ENCODE results near the gene FOSB.
A peak's percentile ranks its signal among the peaks of the same experiment; 100 is the strongest.
"Not testable (repeated sequence)": the region's sequence is repeated elsewhere in the genome, so short reads cannot be mapped to it uniquely, and the experiment has no call there.

Gene FOSB

DNA sequence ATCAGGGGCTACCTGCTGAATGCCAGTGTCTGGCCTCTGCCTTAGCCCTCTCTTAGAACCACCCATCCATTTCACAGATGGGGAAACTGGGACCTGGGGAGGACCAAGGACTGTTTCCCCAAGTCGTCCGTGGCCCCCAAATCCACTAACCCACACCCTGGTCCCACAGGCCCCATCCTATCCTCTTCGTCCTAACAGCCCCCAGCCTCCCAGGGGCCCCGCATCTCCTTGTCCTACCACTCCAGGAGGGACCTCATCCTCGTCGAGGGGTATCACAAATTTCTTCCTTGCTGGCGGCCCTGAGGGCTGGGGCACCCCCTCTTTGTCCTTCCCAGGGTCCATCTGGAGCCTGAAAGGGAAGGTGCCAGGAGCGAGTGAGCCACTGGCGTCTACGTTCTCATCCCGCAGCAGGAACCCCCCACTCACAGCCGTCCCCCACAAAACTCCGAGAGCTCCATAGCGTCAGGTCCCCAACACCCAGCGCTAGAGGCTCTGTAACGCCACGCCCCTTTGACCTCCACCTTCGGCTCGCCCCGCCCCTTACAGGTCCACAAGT is 44.7 kb upstream of the FOSB start:
- TF ChIP-seq, protein P1, sequence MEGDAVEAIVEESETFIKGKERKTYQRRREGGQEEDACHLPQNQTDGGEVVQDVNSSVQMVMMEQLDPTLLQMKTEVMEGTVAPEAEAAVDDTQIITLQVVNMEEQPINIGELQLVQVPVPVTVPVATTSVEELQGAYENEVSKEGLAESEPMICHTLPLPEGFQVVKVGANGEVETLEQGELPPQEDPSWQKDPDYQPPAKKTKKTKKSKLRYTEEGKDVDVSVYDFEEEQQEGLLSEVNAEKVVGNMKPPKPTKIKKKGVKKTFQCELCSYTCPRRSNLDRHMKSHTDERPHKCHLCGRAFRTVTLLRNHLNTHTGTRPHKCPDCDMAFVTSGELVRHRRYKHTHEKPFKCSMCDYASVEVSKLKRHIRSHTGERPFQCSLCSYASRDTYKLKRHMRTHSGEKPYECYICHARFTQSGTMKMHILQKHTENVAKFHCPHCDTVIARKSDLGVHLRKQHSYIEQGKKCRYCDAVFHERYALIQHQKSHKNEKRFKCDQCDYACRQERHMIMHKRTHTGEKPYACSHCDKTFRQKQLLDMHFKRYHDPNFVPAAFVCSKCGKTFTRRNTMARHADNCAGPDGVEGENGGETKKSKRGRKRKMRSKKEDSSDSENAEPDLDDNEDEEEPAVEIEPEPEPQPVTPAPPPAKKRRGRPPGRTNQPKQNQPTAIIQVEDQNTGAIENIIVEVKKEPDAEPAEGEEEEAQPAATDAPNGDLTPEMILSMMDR (IDR thresholded peaks at IDR 0.05; ENCODE audit: low read length, missing control alignments), result no peak
- DNase-seq (ENCODE audit: low read depth), result no peak
- peak overlapping the region; percentile 71 for H3K4me3 ChIP-seq (replicated peaks; ENCODE audit: low read depth, low read length)

DNA sequence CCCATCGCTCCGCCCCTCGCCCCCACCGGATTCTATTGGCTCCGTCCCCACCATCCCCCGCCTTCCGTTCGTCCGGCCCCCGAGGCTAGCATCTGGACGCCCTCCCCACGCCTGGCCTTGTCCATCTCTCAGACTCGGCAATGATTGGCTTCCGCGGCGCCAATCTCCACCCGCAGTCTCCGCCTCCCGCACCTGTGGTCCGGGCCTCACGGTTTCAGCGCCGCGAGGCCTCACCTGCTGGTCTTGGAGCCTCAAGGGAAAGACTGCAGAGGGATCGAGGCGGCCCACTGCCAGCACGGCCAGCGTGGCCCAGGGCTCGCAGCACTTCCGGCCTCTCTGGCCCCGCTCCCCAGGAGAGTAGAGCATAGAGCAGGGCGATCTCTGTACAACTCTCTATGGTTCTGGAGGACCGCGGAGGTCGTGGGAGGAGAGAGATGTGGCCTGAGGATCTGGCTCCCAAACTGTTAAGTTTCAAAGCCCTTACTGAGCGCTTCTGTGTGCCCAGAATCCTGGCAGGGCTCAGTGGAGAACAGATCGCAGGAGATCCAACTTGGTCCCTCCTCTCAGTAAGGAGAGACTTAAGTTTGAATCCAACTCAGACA is 44.1 kb upstream of the FOSB start, which contains the start of gene ERCC1:
Gene ERCC1, minus strand, starts transcription at position 329 of the 602 bp plus-strand sequence. CDS start 543 bp downstream, outside the sequence.
- TF ChIP-seq, protein P1 (IDR thresholded peaks at IDR 0.05; ENCODE audit: low read length, missing control alignments), result no peak
- peak within 1 kb of the TSS; percentile 71 for H3K4me3 ChIP-seq (replicated peaks; ENCODE audit: low read depth, low read length)
- peak; percentile 95 for DNase-seq (ENCODE audit: low read depth)

DNA sequence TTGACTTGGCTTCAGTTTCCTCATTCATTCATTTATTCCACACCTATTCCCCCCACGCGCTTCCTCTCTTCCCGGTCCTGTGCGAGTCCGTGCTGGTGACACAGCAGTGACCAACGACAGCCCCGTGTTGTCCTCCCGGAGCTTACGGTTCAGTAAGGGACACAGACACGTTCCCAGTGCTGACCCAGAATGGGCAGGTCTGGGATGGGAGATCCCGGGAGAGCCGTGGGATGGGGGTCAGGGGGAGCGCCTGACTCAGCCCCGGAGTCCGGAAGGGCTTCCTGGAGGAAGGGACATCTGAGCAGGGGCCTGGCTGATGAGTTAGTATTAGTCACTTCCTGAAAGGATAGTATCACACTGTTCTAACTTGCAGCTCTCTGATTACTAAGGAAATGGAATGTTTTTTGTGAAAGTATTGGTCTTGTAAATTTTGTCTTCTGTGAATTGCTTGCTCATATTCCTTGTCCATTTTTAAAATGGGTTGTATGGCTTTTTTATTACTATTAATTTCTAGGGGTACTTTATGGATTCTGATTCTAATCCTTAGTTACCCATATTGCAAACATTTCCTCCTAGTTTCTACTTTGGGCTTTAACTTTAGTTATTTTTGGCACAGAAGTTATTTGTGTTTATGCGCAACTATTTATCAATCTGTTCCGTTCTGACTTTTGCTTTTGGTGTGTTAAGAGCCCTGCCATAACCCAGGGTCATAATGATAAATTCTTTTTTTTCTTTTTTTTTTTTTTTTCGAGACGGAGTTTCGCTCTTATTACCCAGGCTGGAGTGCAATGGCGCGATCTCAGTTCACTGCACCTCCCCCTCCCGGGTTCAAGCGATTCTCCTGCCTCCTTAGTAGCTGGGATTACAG is 43.4 kb upstream of the FOSB start:
- peak; percentile 93 for DNase-seq (ENCODE audit: low read depth)
- TF ChIP-seq, protein P1 (IDR thresholded peaks at IDR 0.05; ENCODE audit: low read length, missing control alignments), result no peak
- peak overlapping the region; percentile 71 for H3K4me3 ChIP-seq (replicated peaks; ENCODE audit: low read depth, low read length)

DNA sequence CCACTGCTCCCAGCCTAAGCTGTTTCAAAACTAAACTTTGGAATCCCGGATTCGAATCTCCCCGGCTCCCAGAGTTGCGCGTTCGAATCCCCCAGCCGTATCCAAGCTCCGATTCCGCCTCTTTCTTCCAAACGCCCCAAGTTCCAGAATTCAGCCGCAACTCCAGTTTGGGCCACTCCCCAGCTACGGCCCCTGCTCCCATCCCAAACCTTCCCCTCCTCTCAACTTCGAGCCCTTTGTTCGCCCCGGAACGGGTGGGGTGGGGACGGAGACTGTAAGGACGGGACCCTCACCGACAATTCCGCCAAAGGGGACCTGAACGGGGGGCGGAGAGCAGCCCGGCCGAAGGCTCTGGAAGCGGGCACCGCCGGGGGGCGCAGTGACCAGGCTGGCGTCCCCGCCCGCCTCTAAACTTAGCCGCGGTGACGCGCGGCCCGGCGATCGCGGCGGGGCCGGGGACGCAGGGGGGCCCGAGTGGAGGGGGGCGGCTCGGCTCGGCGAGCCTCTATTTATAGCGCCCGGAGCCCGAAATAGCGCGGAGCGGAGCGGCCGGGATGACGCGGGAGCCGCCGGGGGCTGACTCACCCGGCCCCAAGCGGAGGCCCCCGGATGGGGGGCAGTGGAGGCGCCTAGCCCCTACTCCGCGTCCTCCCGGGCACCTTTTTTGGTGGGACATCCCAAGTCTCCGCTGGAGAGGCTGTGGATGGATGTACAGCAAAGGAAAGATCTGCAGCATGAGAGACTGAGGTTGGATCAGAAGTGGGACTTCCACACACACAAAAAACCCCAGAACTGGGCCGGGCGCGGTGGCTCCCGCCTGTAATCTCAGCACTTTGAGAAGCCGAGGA is 39.2 kb upstream of the FOSB start:
- TF ChIP-seq, protein P1 (IDR thresholded peaks at IDR 0.05; ENCODE audit: low read length, missing control alignments), result peak; percentile 25
- H3K4me3 ChIP-seq (replicated peaks; ENCODE audit: low read depth, low read length), result peak overlapping the region; percentile 59
- DNase-seq (ENCODE audit: low read depth), result peak; percentile 43

DNA sequence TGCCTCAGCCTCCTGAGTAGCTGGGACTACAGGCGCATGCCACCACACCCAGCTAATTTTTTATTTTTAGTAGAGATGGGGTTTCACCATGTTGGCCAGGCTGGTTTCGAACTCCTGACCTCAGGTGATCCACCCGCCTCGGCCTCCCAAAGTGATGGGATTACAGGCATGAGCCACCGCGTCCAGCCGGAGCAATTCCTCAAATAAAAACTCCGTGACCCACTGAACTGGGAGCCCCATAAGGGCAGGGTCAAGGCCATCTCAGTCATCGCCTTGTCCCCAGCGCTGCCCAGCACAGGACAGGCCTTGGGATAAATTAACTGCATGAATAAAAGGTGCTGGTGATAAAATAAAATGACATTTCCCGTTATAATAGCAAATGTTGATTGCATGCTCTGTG is 37.9 kb upstream of the FOSB start:
- not testable (repeated sequence) for H3K4me3 ChIP-seq (replicated peaks; ENCODE audit: low read depth, low read length); DNase-seq (ENCODE audit: low read depth)

DNA sequence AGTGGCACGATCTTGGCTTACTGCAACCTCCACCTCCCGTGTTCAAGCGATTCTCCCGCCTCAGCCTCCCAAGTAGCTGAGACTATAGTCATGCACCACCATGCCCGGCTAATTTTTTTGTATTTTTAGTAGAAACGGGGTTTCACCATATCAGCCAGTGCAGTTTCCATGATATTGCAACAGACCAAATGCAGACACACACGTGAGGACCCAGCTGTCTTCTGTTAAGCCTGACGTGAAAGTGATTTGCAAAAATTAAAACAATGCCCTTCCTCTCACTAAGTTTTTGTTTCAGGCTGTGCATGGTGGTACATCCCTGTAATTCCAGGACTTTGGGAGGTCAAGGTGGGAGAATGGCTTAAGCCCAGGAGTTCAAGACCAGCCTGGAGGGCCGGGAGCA is 36.8 kb upstream of the FOSB start:
- DNase-seq (ENCODE audit: low read depth), result peak; percentile 77
- H3K4me3 ChIP-seq (replicated peaks; ENCODE audit: low read depth, low read length), result not testable (repeated sequence)

DNA sequence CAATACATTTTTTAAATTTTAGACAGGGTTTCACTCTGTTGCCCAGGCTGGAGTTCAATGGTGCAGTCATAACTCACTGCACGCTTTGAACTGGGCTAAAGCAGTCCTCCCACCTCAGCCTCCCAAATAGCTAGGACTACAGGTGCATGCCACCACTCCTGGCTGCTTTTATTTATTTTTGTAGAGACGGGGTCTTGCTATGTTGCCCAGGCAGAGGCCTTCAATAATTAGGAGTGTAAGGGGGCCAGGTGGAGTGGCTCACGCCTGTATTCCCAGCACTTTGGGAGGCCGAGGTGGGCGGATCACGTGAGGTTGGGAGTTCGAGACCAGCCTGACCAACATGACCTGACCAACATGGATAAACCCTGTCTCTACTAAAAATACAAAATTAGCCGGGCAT is 35.3 kb upstream of the FOSB start:
- H3K4me3 ChIP-seq (replicated peaks; ENCODE audit: low read depth, low read length); DNase-seq (ENCODE audit: low read depth): not testable (repeated sequence)

DNA sequence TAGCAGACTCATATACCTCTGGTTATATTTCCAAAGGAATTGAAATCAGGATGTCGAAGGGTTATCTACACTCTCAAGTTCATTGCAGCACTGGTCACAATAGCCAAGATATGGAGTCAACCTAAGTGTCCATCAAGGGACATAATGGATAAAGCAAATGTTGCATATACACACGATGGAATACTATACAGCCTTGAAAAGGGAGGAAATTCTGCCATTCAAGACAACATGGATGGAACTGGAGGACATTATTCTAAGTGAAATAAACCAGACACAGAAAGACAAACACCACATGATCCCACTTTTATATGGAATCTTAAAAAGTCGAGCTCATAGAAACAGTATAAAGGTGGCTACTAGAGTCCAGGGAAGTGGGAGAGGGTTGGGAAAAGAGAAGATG is 30.5 kb upstream of the FOSB start:
- no peak for DNase-seq (ENCODE audit: low read depth)
- H3K4me3 ChIP-seq (replicated peaks; ENCODE audit: low read depth, low read length), result no peak overlapping the region
- TF ChIP-seq, protein P1 (IDR thresholded peaks at IDR 0.05; ENCODE audit: low read length, missing control alignments), result no peak

Data from fibroblast of pulmonary artery (primary cell).